IPS-20b (cell line): ENCODE measurements around the gene COPA.
A peak's percentile ranks its signal among the peaks of the same experiment; 100 is the strongest.
"Not testable (repeated sequence)": the region's sequence is repeated elsewhere in the genome, so short reads cannot be mapped to it uniquely, and the experiment has no call there.

Experiments
- H3K27ac ChIP-seq: one replicate; pipeline ENCODE4 v1.5.1; 2013; ENCODE audit warnings: low read length
- H3K27me3 ChIP-seq: 2 replicates; pipeline ENCODE4 v1.6.1; 2013; ENCODE audit warnings: mild to moderate bottlenecking, low read length, inconsistent platforms; ENCODE audit not compliant: insufficient read depth
- H3K36me3 ChIP-seq: 2 replicates; pipeline ENCODE4 v1.6.1; 2013; ENCODE audit warnings: low read depth, mild to moderate bottlenecking, inconsistent platforms, low read length, moderate library complexity; ENCODE audit not compliant: insufficient read depth
- H3K4me1 ChIP-seq: 2 replicates; pipeline ENCODE4 v1.6.1; 2013; ENCODE audit warnings: mild to moderate bottlenecking, control low read depth, inconsistent platforms, low read length, moderate library complexity; ENCODE audit not compliant: insufficient read depth
- H3K4me3 ChIP-seq: 2 replicates; pipeline ENCODE4 v1.5.1; 2013; ENCODE audit warnings: mild to moderate bottlenecking, low read length, inconsistent platforms
- H3K9ac ChIP-seq: 2 replicates; pipeline ENCODE4 v1.6.1; 2013; ENCODE audit warnings: low read depth, mild to moderate bottlenecking, inconsistent platforms, low read length, moderate library complexity
- H3K9me3 ChIP-seq: 2 replicates; pipeline ENCODE4 v1.6.1; 2013; ENCODE audit warnings: mild to moderate bottlenecking, low read depth, low read length, inconsistent platforms; ENCODE audit not compliant: insufficient read depth

The COPA gene

DNA sequence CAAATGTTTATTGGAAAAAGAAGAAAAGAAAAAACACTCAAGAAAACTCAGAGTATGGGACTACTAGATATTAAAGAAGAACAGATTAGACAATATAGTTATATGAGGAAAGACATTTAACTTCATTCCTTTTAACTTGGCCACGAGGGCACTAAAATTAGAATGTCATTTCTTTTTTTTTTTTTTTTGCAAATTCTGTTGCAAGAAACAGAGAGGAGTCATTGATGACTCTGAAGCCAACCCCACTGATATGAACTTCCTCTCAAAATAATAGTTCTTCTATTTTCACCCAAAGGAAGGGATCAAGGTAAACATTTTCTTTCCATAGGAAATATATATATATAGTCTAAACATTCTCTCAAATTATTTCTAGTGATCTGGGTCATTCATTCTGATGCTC lies 33.5 kb downstream of the COPA start:
- Histone ChIP-seq H3K4me3 (no peak overlapping the region), H3K4me1 (peaks cover 23% of the 10 kb centered on the region), H3K27me3 (no peaks in the 10 kb centered on the region), H3K9ac (no peak overlapping the region), H3K9me3 (no peaks in the 10 kb centered on the region), H3K27ac (no peak overlapping the region), H3K36me3 (peaks cover 88% of the 10 kb centered on the region)

DNA sequence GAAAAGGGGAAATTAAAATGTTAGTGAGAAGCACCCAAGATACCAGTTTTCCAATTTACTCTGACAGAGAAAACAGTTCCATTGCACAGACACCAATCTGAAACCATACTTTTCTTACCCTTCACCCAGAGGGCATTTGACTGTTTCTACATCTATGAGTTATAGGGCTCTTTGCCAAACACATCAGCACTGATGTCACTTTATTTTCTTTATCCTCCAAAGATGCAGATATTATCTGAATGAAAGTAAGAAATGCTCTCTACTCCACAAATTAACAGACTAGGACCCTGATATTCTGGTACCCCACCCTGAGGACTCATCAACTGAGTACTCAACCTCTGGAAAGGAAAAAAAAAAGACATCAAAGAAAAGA lies 33.9 kb downstream of the COPA start:
- H3K9ac ChIP-seq = no peak overlapping the region
- H3K27me3 ChIP-seq = no peaks in the 10 kb centered on the region
- H3K27ac ChIP-seq = no peak overlapping the region
- no peaks in the 10 kb centered on the region for H3K9me3 ChIP-seq
- H3K4me3 ChIP-seq = no peak overlapping the region
- peaks cover 88% of the 10 kb centered on the region for H3K36me3 ChIP-seq
- peaks cover 23% of the 10 kb centered on the region for H3K4me1 ChIP-seq

DNA sequence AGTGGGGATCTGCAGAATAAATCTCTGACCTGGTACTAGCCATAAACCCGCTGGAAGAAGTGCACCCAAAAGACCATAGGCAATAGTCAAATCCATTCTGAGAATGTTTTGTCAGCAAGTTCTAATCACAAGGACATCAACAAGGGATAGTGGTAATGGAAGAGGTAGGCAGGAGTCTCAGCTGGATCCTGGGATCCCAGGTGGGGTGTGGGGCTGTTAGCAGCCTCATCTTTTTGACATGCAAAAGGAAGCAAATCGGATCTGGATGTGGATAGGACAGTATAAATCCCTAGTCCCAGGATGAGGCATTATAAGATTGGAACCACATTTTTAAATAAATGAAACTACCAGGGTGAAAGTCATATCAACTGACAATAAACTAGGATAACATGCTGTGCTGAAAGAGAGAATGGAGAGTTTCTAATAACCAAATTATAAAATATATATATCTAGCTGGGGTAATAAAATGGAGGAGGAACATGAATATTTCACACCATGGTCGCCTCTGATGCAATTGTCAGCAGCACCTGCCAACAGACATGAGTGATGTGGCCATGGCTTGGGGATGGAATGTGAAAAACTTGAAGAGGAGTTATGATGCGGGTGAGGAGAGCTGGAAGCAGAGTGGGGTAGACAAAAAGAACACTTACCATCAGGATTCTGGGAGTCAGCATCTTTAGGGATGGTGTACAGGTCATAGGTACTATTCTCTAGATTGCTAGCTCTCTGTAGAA lies 34.4 kb downstream of the COPA start:
- Histone ChIP-seq H3K4me3 (peak overlapping the region; percentile 2; the same call in 1 of the 2 replicates), H3K36me3 (peaks cover 88% of the 10 kb centered on the region), H3K27ac (no peak overlapping the region), H3K9me3 (no peaks in the 10 kb centered on the region), H3K27me3 (no peaks in the 10 kb centered on the region), H3K4me1 (peaks cover 23% of the 10 kb centered on the region), H3K9ac (no peak overlapping the region)

DNA sequence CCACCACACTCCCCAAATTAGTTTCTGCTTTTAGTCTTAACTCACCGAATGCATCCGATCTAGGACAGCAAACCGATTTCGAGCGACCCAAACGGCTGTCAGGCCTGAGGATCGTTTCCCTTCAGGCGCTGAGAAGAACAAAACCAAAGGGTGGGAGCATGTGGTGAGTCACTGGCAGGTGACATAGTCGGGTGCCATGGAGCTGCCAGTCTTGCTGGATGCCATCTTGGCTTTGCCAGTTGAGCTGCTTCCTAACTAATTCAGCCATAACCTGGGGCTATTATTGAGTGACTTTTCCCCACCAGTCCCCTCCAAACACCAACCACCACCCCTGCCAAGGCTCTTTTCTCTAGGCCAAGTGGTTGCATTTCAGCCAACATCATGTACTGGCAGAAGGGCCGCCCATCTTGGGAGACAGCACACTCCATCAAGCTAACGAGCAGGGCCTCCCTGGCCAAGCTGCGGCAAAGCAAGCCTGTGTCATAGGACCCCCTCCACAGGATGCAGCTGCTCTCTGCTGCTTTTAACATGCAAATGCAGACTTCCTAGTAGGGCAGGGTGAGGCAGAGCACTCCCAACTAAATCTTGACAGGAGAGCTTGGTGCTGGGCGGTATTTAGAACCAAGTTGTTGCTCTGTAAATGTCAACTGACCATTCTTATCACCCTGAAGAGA lies 35.8 kb downstream of the COPA start:
- H3K27ac ChIP-seq = peak overlapping the region; percentile 64
- peak overlapping the region; percentile 34; the same call in 1 of the 2 replicates for H3K9ac ChIP-seq
- H3K27me3 ChIP-seq = no peaks in the 10 kb centered on the region
- peak overlapping the region; percentile 53; the same call in 1 of the 2 replicates for H3K4me3 ChIP-seq
- H3K9me3 ChIP-seq = no peaks in the 10 kb centered on the region
- H3K36me3 ChIP-seq = peaks cover 84% of the 10 kb centered on the region
- H3K4me1 ChIP-seq = peaks cover 23% of the 10 kb centered on the region

DNA sequence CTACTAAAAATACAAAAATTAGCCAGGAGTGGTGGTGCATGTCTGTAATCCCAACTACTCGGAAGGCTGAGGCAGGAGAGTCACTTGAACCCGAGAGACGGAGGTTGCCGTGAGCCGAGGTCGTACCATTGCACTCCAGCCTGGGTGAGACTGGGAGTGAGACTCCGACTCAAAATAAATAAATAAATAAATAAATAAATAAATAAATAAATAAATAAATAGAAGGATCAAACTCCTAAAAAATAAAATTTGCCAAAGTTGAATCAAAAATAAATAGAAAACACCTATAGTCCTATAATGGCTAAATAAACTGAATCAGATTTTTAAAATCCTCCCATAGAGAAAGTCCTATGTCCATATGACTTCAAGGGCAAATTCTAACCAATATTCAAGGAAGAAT lies 42.9 kb downstream of the COPA start:
- Histone ChIP-seq H3K9ac (no peak overlapping the region), H3K9me3 (no peaks in the 10 kb centered on the region), H3K36me3 (peaks cover 86% of the 10 kb centered on the region)

DNA sequence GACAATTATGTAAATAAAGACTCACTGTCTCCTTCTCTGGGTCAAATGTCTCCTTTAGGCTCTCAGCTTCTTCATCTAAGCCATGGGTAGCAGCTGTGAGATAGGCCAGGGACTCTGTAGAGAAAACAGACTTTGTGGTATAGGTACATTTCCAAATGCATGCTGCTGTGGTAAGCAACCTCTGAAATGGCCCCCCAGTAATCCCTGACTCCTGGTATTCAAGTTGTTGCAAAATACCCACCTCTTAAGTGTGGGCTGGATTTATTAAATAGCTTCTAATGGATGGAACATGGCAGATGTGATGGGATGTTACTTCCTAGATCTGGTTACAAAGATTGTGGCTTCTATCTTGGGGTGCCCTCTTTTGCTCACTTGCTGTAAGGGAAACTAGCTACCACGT lies 47.0 kb downstream of the COPA start:
- no peak overlapping the region for H3K27ac ChIP-seq
- H3K36me3 ChIP-seq = peaks cover 97% of the 10 kb centered on the region
- no peak overlapping the region for H3K4me3 ChIP-seq
- H3K27me3 ChIP-seq = no peaks in the 10 kb centered on the region
- H3K4me1 ChIP-seq = no peaks in the 10 kb centered on the region
- H3K9ac ChIP-seq = no peak overlapping the region
- H3K9me3 ChIP-seq = no peaks in the 10 kb centered on the region

More for the DNA sequence above, 42.9 kb downstream of the COPA start:
- no peak overlapping the region for H3K4me3 ChIP-seq
- H3K4me1 ChIP-seq = no peaks in the 10 kb centered on the region
- H3K27ac ChIP-seq = no peak overlapping the region
- H3K27me3 ChIP-seq = no peaks in the 10 kb centered on the region

DNA sequence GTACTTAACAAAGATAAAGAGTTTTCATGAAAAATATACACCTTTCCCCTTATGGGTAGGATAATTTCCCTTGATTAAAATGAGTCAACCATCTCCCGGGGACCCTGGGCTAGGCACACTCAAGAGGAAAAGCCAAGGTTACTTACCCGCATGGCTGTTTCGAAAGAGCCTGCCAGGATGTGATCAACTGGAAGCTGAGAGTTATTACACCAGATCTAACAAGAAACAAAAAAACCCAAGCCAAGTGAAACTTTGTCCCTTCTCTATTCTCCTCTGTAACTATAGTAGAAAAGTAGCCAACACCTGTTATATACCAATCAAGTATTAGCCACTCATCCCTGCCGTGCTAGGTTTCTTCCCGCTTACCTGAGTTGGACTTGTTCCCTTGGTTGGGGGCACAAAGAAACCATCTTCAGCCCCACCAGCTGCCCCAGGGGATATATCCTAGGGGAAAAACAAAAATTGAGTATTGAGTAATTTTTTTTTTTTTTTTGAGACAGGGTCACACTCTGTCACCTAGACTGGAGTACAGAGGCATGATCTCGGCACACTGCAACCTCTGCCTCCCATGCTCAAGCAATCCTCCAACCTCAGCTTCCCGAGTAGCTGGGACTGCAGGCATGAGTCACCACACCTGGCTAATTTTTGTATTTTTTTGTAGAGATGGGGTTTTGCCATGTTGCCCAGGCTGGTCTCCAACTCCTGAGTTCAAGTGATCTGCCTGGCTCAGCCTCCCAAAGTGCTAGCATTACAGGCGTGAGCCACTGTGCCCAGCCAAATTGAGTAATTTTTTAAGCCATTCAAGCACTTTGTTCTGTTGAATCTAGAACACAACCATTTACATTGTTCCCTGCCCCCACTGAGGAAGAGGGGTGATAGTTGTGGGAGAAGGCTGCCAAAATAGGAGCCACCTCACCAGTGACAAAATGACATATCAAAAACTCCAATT lies 49.8 kb downstream of the COPA start:
- H3K36me3 ChIP-seq = peaks cover 93% of the 10 kb centered on the region
- H3K9ac ChIP-seq = no peak overlapping the region
- H3K4me3 ChIP-seq = no peak overlapping the region
- H3K4me1 ChIP-seq = no peaks in the 10 kb centered on the region
- no peak overlapping the region for H3K27ac ChIP-seq
- H3K9me3 ChIP-seq = no peaks in the 10 kb centered on the region
- no peaks in the 10 kb centered on the region for H3K27me3 ChIP-seq

DNA sequence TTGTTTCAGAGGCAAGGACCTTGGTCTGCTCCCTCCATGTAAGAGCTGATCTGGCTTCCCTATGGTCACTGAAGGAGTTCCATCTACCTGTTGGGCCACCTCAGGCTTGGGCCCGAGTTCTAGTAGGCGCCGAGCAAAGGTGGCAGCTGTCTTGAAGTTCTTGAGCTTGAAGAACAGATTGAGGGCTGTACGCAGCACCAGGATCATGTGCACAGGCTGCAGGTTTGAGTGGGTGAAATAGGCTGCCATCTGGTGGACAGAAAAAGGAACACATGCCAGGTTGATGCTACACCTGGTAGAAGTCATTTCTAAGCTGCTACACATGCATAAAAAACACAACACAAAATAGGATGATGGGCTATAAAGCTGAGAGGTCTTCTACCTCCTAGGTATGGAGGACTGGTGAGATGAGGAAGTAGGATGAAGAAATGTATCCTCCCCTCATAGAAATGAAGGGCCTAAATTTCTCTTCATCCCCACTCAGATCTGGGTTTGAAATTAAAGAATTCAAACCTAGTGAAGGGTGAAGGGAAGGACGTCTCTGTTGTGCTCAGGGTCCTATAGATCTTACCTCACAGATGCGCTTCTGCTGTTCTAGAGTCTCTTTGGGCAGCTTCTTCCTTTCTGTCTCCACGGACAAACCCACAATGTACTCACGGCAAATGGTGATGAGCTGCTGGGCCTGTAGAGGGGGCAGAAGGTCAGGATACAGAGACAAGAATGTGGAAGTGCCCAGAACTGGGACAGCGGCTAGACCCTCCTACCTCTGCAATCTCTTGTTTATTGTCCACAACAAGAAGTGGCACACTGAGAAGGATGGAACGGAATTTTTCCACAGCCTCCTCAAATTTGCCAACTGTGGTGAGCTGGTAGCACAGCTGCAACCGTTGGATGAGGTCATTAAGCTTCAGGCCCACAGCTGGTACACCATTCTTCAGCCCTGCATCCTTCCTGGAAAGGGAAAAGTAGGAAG lies 51.5 kb downstream of the COPA start:
- Histone ChIP-seq H3K9ac (no peak overlapping the region), H3K4me3 (no peak overlapping the region), H3K9me3 (no peaks in the 10 kb centered on the region), H3K4me1 (no peaks in the 10 kb centered on the region), H3K27ac (no peak overlapping the region), H3K27me3 (no peaks in the 10 kb centered on the region), H3K36me3 (peaks cover 76% of the 10 kb centered on the region)

DNA sequence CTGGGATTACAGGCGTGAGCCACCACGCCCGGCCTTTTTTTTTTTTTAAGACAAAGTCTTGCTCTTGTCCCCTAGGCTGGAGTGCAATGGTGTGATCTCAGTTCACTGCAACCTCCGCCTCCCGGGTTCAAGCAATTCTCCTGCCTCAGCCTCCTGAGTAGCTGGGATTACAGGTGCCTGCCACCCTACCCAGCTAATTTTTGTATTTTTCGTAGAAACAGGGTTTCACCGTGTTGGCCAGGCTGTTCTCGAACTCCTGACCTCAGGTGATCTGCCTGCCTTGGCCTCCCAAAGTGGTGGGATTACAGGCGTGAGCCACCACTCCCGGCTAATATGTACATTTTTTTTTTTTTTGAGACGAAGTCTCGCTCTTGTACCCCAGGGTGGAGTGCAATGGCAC lies 55.3 kb downstream of the COPA start:
- peaks cover 40% of the 10 kb centered on the region for H3K36me3 ChIP-seq
- H3K27ac ChIP-seq, H3K9ac ChIP-seq, H3K4me1 ChIP-seq, H3K4me3 ChIP-seq, H3K9me3 ChIP-seq, H3K27me3 ChIP-seq: not testable (repeated sequence)

DNA sequence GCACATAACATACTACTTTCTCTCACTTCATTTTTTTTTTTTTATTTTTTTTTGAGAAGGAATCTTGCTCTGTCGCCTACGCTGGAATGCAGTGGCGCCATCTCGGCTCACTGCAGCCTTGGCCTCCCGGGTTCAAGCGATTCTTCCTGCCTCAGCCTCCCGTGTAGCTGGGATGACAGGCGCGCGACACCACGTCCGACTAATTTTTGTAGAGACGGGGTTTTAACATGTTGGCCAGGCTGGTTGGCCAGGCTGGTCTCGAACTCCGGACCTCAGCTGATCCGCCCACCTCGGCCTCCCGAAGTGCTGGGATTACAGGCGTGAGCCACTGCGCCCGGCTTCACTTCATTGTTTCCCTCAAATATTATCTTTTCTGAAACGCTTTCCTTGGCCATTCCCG lies 57.5 kb downstream of the COPA start:
- peak overlapping the region; percentile 85; the same call in 1 of the 2 replicates for H3K4me3 ChIP-seq
- no peaks in the 10 kb centered on the region for H3K27me3 ChIP-seq
- H3K9me3 ChIP-seq = no peaks in the 10 kb centered on the region
- H3K27ac ChIP-seq = no peak overlapping the region
- H3K36me3 ChIP-seq = peaks cover 40% of the 10 kb centered on the region
- 0 out of 2 replicates have a peak, but pooled peaks cover 3% of the 10 kb centered on the region for H3K4me1 ChIP-seq
- H3K9ac ChIP-seq = peak overlapping the region; percentile 97; the same call in 1 of the 2 replicates
